ENCODE data around the gene LYPLAL1.
"Not testable (repeated sequence)": the region's sequence is repeated elsewhere in the genome, so short reads cannot be mapped to it uniquely, and the experiment has no call there.

LYPLAL1 gene

GRCh38 chr1:219163401-219163954, 10.2 kb upstream of the LYPLAL1 start:
- DNase-seq, result no peak

- DNase-seq, result no peak
Observed at GRCh38 chr1:219171192-219171935, 2.3 kb upstream of the LYPLAL1 start.

GRCh38 chr1:219172821-219173220, 857 bp upstream of the LYPLAL1 start:
- DNase-seq, result no peak

GRCh38 chr1:219173434-219173757, 282 bp upstream of the LYPLAL1 start:
- DNase-seq, result no peak

GRCh38 chr1:219174460-219175211, 958 bp downstream of the LYPLAL1 start:
- peak; percentile 48 for DNase-seq

- DNase-seq, result no peak
Observed at GRCh38 chr1:219175212-219175564, 1.5 kb downstream of the LYPLAL1 start.

- DNase-seq, result no peak
Observed at GRCh38 chr1:219176168-219176567, 2.5 kb downstream of the LYPLAL1 start.

- DNase-seq, result no peak
Observed at GRCh38 chr1:219177363-219177762, 3.7 kb downstream of the LYPLAL1 start.

- DNase-seq, result no peak
Observed at GRCh38 chr1:219177940-219178339, 4.3 kb downstream of the LYPLAL1 start.

GRCh38 chr1:219179293-219179692, 5.6 kb downstream of the LYPLAL1 start:
- DNase-seq, result no peak

GRCh38 chr1:219184337-219184736, 10.7 kb downstream of the LYPLAL1 start:
- DNase-seq, result no peak

GRCh38 chr1:219185486-219186117, 11.9 kb downstream of the LYPLAL1 start:
- DNase-seq, result no peak

GRCh38 chr1:219188331-219188803, 14.7 kb downstream of the LYPLAL1 start:
- DNase-seq, result no peak

GRCh38 chr1:219189021-219189824, 15.5 kb downstream of the LYPLAL1 start:
- no peak for DNase-seq

GRCh38 chr1:219189952-219190351, 16.3 kb downstream of the LYPLAL1 start:
- no peak for DNase-seq

- DNase-seq, result no peak
Observed at GRCh38 chr1:219190605-219191004, 16.9 kb downstream of the LYPLAL1 start.

- not testable (repeated sequence) for DNase-seq
Observed at GRCh38 chr1:219195833-219196232, 22.2 kb downstream of the LYPLAL1 start.

GRCh38 chr1:219201656-219202055, 28.0 kb downstream of the LYPLAL1 start:
- DNase-seq, result no peak

GRCh38 chr1:219202567-219202966, 28.9 kb downstream of the LYPLAL1 start:
- no peak for DNase-seq

GRCh38 chr1:219206350-219206749, 32.7 kb downstream of the LYPLAL1 start:
- DNase-seq, result no peak

GRCh38 chr1:219209578-219209977, 35.9 kb downstream of the LYPLAL1 start:
- DNase-seq, result no peak

- DNase-seq, result no peak
Observed at GRCh38 chr1:219210067-219210466, 36.4 kb downstream of the LYPLAL1 start.

GRCh38 chr1:219215477-219215876, 41.8 kb downstream of the LYPLAL1 start:
- no peak for DNase-seq

Data from right hindlimb (tissue), 1 donor.